NCI-H187 treated with DMSO at 0.1 percent for 48 hours (cell line): Measurements from ENCODE around the gene MON2.

Source experiments
- DNase-seq: peaks from one replicate; lab custom pipeline; 2025; lab: John Stamatoyannopoulos, UW

The MON2 gene

GRCh38 chr12:62618930-62619329 lies 152.3 kb downstream of the MON2 start:
- DNase-seq: peak; percentile 29

GRCh38 chr12:62621101-62621638 lies 154.5 kb downstream of the MON2 start:
- peak; percentile 86 for DNase-seq

GRCh38 chr12:62622177-62622576 lies 155.6 kb downstream of the MON2 start:
- no peak for DNase-seq

DNA sequence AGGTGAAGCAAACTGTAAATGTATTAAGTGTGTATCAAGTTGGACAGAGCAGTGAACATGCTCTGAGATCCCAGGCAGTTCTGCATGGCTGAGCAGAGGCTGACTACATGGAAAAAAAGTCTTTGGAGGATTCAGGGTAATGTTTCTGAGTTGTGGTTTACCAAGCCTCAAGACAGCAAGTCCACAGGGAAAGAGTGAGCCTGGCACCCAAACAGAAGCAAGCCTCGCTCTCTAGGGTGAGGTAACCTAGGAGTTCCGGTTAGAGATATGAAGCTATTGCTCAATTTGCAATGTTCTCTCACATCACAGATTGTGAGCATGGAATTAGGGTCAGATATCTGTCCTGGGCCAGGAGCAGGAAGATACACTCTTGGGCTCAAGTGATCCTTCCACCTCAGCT lies 158.6 kb downstream of the MON2 start:
- DNase-seq: no peak

- DNase-seq: no peak
Measured at GRCh38 chr12:62627181-62627580, 160.6 kb downstream of the MON2 start.

DNA sequence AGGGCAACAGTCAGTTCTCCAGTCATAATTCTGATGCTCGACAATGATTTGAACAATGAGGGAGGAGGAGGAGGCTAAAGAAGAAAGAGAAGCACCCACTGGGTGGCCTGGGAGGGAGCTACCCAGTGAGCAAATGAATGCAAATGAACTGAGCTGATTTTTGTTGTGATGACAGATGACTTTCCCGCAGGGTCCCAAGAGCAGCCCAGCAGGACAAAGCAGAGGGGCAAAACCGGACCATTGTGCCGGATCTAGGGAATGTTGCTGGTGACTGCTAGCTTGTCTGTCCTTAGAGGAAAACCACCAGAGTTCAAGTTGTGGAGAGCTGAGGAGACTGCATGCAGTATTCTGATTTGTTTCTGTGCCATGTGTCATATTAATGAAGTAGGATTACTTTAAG lies 162.8 kb downstream of the MON2 start:
- no peak for DNase-seq

GRCh38 chr12:62629971-62630739 lies 163.5 kb downstream of the MON2 start:
- DNase-seq: peak; percentile 75

DNA sequence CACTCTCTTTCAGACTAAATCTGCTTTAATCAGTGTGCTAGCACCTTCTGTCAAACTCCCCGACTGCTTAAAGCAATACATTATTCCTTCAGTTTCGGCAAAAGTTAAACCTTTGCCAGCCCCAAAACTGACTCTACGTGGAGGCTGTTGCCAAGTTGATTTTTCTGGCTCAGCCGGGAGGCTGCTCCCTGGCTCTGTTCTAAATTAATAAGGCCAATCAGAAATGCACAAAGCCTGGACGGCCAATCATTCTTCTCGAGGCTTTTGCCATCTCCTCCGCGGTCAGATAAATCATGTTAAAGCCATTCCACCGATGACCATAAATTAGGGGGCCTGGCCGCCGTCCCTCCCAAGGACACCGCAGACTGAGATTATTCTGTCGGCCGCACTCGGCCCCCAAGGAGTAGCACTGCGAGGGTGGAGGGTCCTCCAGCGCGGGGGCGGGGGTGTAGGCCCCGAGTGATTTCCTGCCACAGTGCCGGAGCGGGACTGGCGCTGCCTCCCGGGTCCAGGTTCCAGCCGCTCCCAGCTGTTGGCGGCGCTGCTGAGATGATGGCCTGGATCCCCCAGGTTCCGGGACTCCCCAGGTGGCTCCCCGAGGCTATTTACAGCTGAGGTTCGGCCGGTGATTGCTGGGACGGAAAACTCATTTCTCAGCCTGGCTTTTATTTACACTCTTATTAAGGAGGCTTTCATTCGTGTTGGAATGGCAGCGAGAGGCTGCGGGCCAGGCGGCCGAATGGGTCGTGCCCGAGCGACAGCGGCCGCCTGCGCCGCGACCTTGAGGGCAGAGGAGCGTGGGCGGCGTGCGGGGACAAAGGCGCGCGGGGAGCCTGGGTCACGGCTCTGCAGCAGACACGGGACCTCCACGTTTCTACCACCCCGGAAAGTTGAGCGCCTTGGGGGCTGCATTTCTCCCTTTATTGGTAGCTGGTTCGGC lies 165.1 kb downstream of the MON2 start:
- DNase-seq: no peak

GRCh38 chr12:62632411-62632918 lies 165.8 kb downstream of the MON2 start:
- no peak for DNase-seq

DNA sequence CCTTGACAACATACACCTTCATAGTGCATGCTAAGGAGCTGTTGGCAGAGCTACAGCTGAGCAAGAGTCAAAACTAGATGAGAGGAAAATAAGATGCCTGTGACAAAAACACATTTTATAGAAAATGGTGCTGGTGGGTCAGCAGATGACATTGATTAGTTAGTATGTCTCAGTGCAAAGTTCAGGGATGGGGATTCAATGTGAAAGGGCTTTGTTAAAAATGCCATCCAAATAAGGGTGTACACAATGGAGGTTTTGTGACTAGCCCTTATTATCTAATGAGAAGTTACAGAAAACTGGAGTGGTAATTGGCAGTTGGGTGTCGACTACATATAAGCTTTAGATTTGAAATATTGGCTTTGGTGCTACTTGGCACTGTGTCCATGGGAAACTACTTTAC lies 169.0 kb downstream of the MON2 start:
- DNase-seq: no peak

GRCh38 chr12:62637679-62638078 lies 171.1 kb downstream of the MON2 start:
- DNase-seq: no peak

DNA sequence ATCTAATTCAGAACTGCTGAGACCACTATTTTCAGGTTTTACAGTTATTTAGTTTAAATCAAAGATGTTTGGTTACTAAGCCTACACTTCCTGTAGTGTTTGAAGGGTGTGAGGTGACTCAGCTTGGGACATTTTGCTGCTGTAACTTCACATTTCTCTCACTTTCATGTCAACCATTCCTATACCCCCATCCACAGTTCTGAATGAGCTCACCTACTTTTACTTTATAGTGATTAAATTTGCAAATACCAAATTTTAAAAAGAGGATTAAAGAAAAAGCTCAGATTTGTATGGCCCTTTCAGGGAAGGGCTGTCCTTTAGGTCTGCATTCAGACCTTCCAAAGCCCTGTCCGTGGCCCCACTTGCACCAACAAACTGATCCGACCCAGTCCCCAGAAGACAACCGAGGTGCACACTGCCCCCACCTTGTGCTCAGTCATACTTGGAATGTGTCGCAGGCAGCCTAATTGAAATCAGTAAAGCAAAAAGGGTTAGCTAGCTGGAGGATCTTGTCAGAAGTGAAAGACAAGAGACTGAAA lies 174.4 kb downstream of the MON2 start:
- no peak for DNase-seq

GRCh38 chr12:62642486-62642885 lies 175.9 kb downstream of the MON2 start:
- DNase-seq: no peak

- no peak for DNase-seq
Measured at GRCh38 chr12:62643486-62643885, 176.9 kb downstream of the MON2 start.

GRCh38 chr12:62646566-62646965 lies 179.9 kb downstream of the MON2 start:
- DNase-seq: no peak

GRCh38 chr12:62647586-62647985 lies 181.0 kb downstream of the MON2 start:
- DNase-seq: no peak

GRCh38 chr12:62649412-62650138 lies 182.9 kb downstream of the MON2 start:
- no peak for DNase-seq
